Stimulated activated naive CD8-positive, alpha-beta T cell treated with anti-CD3 and anti-CD28 coated beads, Interleukin-15, Interleukin-2, amounts not matched to agents 100 U/mL and 50 U/mL, for 24 hours (primary cell): ENCODE results near the gene ACTN4.
"Not testable (repeated sequence)": the region's sequence is repeated elsewhere in the genome, so short reads cannot be mapped to it uniquely, and the experiment has no call there.

Experiments used
- ATAC-seq: fragments of 150-1000 bp; cut with Tn5 transposase; one replicate; pipeline ENCODE4 v1.10.0; 2021
- DNase-seq: peaks from one replicate; pipeline ENCODE4 v3.0.0; 2021

The ACTN4 gene

DNA sequence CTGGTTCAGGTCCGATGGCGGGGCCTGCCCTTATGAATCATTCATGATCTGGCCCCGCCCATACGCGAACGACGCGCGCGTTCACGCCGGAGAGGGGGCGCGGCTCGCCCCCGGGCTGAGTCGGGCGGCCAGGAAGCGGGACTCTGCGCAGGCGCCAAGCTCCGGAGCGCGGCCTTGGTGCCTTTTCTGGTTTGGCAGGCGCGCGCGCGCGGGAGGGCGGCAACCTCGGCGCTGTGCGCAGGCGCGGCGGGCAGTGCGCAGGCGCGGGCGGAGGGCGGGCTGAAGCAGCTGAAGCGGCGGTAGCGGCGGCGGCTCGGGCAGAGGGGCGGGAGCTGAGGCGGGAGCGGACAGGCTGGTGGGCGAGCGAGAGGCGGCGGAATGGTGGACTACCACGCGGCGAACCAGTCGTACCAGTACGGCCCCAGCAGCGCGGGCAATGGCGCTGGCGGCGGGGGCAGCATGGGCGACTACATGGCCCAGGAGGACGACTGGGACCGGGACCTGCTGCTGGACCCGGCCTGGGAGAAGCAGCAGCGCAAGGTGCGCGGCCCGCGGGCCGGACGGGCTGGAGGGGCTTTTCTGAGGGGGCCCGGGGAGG is at the start of gene ACTN4:
ACTN4 (plus strand) TSS at position 282 of the 598 bp plus-strand sequence; CDS start at position 379, 97 bp downstream.
- ATAC-seq, result peak; percentile 93
- peak; percentile 100 for DNase-seq

DNA sequence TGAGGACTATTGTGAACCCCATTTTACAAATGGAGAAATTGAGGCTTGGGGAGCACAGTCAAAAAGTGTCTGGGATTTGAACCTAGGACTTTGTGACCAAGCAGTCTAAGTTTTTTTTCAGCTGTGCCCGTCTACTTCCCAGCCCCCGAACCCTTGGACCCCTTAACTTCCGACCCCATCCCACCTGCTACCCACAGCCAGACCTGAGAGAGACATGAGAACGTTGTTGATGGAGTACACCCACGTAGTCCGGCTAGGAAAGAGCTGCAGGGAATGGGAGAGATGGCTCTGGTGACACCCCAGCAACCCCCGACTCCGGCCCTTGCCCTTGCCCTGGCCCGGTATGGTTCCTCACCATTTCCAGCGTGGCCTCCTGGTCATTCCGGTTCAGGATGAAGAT is 47.7 kb upstream of the ACTN4 start:
- no peak for DNase-seq
- no peak for ATAC-seq

DNA sequence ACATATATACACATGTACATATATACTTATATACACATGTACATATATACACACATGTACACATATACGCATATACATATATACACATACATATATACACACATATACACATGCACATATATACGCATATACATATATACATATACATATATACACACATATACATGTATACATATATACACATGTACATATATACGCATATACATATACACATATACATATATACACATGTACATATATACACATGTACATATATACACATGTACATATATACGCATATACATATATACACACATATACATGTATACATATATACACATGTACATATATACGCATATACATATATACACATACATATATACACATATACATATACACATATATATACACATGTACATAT is 44.6 kb upstream of the ACTN4 start:
- not testable (repeated sequence) for ATAC-seq

DNA sequence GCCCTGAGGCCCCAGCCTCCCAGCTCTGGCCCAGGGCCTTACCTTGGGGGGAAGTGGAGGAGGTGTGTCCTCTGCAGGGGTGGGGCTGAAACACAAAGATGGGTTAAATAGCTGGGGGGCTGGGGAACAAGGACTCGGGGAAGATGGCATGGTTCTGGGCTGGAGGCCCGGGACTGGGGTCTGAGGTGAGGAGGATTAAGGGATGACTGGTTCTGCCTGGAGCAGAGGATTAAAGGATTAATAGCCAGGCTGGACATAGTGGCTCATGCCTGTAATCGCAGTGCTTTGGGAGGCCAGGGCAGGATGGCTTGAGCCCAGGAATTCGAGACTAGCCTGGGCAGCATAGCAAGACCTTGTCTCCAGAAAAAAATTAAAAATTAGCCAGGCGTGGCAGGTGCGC is 41.3 kb upstream of the ACTN4 start:
- DNase-seq (no peak), ATAC-seq (no peak)

More for the DNA sequence above, 44.6 kb upstream of the ACTN4 start:
- not testable (repeated sequence) for DNase-seq

DNA sequence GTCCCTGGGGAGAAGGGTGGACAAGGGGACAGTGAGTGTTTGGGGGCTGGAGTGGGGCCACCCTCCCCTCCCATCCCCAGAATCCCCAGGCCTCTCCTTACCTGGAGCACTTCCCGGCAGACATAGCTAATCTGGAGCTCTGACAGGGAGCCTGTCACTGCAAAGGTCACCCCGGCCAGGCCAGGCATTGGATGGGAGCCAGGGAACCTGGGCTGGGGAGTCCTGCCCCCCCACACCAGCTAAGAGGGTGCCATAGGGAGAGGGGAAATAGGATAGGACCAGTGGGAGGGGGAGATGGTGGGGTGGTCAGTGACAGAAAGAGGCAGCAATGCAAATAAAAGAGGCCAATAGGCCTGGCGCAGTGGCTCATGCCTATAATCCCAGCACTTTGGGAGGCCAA is 33.2 kb upstream of the ACTN4 start:
- DNase-seq (no peak), ATAC-seq (no peak)

DNA sequence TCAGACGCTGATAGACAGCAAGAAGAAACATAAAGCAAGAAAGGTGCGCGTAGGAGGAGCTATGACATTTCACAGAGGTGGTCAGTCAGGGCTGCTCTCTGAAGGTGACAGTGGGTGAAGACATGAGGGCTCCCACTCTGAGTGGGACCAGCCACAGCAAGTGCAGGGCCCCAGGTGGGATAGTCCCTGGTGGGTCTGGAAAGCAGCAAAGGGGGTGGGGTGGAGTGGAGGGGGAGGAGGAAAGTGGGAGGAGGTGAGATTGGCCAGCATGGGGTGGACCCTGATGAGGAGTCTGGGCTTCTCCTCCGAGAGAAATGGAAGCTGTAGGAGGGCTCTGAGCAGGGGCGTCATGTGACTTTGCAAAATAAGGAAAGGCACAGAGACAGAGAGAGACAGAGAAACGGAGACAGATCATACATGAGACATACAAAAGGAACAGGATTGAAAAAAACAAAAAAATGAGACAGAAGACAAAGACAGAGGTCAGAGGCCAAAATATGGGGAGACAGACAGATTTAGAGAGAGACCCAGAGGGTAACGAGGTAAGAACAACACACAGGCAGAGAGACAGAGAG is 32.4 kb upstream of the ACTN4 start:
- no peak for ATAC-seq
- DNase-seq, result no peak

DNA sequence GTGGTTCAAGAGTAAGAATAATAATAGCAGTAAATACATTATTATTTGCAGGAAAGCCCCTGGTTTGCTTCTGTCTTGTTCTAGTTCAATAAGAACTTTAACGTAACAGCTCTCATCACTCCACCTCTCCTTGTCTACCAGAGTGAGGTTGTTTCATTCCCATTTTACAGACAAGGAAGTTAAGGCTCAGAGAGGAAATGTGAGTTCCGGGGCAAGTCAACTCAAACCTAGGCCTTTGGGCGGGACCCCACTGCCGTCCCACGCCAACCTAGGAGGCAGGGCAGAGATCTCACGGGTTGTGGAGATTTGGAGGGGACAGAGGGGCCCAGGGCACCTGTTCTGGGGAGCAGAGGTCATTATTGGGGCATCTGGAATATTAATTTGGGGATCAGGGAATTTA is 31.2 kb upstream of the ACTN4 start:
- ATAC-seq (no peak), DNase-seq (no peak)

DNA sequence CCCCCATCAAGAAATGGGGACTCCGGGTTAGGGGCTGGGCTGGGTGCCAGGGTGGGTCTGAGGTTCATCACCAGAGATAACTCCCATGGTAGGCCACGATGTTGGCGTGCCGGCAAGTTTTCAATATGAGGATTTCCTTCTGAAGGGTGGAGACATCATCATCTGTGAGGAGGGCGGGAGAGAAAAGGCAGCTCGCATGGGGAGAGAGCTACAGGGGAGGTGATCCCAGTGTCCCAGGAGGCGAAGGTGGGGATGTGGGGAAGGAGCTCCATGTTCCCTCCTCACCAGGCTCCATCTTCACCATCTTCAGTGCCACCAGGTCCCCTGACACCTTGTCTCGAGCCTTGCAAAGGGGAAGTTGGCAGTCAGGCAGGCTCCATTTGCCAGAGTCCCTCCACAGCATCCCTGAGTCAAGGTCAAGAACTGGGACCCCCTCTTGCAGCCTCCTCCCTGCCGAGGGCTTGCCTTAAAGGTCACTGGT is 30.1 kb upstream of the ACTN4 start:
- ATAC-seq (no peak), DNase-seq (peak; percentile 45)

DNA sequence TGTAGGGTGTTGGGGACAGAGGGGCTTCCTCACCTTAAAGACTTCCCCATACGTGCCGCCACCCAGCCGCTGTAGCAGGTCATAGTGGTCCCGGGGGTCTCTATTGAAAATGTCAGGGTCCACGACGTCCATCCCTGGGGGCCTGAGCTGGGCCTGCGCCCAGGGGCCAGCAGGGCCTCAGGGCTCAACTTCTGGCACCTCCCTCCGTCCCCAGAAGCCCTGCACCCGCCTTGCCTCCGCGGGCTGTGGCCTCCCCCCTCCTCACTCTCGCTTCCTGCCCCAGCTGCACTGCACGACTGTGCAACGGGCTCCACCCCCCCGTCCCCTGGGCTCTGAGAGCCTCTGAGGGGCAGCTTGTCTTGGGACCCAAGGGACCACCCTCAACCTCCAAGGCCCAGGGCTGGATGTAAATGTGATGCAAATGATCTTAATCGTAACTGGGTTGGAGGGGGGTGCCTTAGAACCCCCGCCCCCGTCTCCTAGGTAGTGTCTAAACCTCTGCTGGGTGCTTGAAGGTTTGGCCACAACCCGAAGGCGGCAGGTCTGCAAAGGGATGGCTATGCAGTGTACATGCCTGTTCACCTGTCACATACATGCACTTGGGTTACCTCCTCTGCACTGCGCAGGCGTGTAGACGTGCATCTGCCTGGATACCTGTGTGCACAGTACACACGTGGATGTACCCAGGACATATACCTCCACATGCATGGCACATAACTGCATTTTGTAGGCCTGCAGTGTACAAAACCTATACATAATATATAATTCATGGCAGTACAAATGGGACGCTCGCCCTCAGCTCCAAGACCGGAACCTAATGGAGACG is 29.5 kb upstream of the ACTN4 start, which contains the start of gene MAP4K1:
MAP4K1 (minus strand) TSS at position 190 of the 826 bp plus-strand sequence; CDS start at position 132, 58 bp downstream.
- peak; percentile 76 for ATAC-seq
- DNase-seq, result peak; percentile 82

DNA sequence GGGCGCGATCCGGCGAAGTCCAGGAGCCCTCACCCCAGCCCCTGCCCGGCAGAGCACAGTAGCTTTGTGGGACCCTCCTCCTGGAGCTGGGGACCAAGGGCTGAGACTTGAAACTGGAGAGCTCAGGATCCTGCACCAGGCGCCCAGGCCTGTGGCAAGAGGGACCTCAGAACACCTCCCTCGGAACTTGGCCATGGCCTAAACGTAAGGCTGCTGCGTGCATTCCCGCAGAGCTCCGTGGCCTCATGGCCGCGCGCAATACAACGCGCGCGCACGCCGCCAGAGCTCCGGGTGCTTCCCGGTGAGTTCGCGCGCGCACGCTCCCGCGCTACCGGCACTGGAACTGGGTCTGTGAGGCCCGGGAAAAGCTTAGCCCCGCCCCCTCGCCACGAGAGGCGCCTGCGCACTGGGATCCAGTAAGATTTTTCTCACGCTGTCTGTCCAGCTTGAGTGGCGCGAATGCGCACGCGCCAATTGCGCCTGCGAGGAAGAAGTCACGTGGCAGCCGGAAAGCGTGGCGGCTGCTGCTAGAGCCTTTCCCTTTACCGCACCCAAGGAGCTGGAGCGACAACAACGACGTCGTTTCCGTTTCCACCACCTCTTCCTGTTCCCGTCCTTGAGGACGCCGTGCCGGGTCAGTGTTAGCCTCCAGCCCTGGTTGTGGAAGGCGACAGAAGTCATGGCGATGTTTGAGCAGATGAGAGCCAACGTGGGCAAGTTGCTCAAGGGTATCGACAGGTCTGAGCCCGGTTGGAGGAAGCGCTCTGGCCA is 28.7 kb upstream of the ACTN4 start, which contains the start of gene EIF3K:
EIF3K (plus strand) TSS at position 599 of the 771 bp plus-strand sequence; CDS start at position 680, 81 bp downstream.
- ATAC-seq (peak; percentile 72), DNase-seq (peak; percentile 99)

DNA sequence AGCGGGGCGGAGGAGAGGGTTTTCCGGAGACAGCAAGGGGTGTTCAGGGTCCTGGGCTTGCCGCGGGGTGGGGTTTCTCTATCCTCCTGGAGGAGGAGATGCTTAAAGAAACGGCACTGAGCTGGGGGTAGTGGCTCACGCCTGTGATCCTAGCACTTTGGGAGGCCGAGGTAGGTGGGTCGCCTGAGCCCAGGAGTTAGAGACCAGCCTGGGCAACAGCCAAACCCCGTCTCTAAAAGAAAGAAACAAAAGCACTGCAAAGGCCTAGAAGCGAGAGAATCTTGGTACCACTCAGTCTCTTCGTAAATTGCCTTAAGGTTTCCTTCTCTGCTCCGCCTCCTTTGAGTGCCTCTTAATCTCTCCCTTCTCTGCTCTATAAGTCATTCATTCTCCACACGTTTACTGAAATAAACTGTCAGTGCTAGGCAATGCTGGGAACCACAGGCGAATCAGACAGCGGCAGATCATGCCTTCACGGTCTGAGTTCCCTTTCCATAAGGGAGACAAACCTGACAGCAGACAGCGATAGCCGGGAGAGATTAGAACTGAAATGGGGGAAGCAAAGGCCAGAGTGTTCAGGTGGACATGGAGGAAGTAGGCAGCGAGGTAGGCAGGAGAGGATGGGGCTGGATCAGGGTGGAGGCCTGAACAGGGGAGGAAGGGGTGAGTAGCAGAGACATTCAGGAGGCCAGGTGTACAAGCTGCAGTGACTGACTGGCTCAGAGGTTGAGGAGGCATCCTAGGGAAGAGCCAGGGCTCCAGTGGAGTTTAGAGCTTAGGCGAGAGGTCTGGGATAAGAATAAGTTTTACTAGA is 27.9 kb upstream of the ACTN4 start:
- ATAC-seq (no peak), DNase-seq (no peak)

DNA sequence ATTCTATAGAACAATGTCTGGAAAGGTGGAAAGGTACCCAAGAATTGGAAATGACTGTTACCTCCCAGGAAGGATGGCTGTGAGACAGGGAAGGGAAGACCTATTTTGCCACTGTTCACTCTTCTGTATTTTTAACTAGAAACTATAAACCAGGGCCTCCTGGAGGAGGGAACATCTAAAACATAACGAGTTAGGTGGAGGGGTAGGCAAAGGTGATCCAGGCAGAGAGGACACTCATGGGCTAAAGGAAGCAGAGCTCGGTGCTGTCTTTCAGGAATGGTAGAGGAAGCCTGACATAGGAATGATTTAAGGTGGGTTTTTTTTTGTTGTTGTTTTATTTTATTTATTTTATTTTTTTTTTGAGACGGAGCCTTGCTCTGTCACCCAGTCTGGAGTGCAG is 22.6 kb upstream of the ACTN4 start:
- DNase-seq (no peak), ATAC-seq (no peak)

DNA sequence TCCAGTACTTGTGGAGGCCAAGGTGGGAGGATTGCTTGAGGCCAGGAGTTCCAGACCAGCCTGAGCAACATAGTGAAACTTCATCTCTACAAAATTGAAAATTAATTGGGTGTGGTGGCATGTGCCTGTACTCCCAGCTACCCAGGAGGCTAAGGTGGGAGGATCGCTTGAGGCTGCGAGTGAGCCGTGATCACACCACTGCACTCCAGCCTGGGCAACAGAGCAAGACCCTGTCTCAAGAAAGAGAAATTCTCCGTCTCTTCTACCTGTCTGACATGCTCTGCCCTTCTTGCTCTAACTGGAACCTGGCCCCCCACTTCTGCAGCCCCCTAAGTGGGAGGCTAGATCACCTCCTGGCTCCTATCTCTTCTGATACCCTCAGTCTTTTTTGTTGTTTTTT is 21.0 kb upstream of the ACTN4 start:
- ATAC-seq (no peak), DNase-seq (no peak)

DNA sequence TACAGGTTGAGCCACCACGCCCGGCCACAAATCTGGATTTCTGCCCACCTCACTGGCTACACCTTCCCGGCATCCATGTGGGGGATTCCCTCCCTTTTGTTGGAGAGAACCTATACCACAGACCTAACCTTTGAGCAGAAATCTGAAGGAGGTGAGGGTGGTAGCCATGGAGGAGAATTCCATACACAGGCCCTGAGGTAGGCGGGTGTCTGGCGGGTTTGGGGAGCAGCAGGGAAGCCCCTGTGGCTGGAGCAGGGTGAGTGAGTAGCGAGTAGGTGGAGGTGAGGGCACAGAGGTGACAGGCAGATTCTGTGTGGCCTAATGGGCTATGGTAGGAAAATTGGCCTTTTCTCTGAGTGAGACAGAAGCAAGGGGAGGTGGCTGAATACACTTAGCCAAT is 17.9 kb upstream of the ACTN4 start:
- DNase-seq, result no peak
- no peak for ATAC-seq

DNA sequence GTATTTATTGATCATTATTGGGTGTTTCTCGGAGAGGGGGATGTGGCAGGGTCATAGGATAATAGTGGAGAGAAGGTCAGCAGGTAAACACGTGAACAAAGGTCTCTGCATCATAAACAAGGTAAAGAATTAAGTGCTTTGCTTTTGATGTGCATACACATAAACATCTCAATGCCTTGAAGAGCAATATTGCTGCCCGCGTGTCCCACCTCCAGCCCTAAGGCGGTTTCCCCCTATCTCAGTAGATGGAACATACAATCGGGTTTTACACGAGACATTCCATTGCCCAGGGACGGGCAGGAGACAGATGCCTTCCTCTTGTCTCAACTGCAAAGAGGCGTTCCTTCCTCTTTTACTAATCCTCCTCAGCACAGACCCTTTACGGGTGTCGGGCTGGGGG is 16.1 kb upstream of the ACTN4 start:
- DNase-seq, ATAC-seq: not testable (repeated sequence)

DNA sequence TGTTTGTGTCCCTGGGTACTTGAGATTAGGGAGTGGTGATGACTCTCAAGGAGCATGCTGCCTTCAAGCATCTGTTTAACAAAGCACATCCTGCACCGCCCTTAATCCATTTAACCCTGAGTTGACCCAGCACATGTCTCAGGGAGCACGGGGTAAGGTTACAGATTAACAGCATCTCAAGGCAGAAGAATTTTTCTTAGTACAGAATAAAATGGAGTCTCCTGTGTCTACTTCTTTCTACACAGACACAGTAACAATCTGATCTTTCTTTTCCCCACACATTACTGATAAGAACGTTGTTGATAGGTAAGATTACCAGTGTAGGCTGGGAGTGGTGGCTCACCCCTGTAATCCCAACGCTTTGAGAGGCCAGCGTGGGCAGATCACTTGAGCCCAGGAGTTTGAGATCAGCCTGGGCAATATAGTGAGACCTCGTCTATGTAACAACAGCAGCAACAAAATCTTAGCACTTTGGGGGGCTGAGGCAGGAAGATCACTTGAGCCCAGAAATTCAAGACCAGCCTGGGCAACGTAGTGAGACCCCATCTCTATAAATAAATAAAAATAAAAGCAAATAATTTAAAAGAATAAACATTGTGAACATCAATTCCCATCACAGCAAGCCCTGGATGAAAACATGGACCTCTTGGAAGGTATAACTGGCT is 15.5 kb upstream of the ACTN4 start:
- not testable (repeated sequence) for DNase-seq, ATAC-seq

DNA sequence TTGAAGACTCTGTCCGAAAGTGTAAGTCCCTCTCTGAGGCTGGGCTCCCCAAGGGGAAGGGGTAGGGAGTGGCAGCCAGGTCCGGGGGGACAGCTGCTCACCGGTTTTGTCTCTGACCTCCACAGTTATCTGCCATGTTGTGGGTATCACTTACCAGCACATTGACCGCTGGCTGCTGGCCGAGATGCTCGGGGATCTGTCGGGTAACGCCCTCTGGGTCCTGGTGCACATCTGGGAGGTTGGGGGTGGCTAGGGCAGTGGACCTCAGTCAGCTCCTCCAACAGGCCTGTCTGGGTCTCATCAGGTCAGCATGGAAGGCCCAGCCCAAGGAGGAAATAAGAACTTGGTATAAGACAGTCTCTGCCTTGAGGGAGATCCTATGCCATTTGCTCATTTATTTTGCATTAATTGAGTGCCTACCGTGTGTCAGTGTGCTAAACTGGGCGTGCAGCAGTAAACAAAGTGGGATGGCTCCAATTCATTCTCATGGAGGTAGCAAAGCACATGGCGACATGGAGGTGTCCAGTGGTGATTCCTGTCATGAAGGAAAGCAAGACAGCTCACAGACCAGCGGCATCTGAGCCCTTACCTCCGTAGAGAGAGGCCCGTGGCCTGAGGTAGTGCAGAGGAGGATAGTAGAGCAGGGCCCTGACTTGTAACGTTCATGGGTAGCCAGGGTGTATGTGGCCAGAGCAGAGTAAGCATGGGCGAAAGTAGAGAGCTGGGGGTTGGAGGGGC is 14.8 kb upstream of the ACTN4 start:
- DNase-seq (no peak), ATAC-seq (no peak)

DNA sequence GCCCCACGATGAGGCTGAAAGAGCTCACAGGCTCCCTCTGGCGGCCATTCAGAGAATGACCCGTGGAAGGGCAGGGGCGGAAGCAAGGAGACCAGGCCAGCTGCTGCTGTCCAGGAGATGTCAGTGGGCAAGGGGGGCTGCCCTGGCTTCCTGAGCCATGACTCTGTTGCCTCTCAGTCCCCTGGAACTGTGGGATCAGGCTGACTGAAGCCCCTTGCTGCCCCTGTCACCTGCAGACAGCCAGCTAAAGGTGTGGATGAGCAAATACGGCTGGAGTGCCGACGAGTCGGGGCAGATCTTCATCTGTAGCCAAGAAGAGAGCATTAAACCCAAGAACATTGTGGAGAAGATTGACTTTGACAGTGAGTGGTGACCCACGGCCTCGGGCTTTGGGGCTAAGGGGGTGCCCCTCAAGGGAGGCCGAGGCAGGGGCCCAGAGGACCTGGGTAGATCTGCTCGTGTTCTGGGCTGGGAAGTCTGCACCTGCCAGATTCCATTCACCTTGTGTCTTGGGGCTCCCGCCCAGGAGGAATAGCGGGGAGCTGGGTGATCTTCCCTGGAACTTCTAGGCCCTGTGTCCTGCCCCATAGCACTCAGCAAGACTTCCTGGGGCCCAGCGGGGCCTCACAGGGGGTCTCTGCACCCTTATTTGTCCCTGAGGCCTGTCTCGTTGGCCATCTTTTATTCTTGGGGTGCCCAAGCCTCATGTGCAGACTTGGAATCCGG is 12.5 kb upstream of the ACTN4 start:
- no peak for ATAC-seq
- DNase-seq, result peak; percentile 81
